Immature natural killer cell (primary cell): ENCODE data around the gene KLHL8. TPM values are rescaled to one million over a fixed set of nuclear protein-coding genes. Genes with fewer than 3 reads are reported as not detected.
A peak's percentile ranks its signal among the peaks of the same experiment; 100 is the strongest.

Experiments used
- DNase-seq, 3 donors: peaks; one replicate each; pipeline ENCODE4 v3.0.0; 2022; ENCODE audit warnings: mixed read lengths in 1 of 3
- H3K27ac Mint-ChIP-seq, 6 donors: one replicate each; pipeline ENCODE4 v1.8.0; 2020; ENCODE audit warnings: mixed read lengths in 6 of 6, mild to moderate bottlenecking in 5 of 6, inconsistent platforms in 4 of 6, moderate library complexity in 3 of 6
- H3K27me3 Mint-ChIP-seq, 3 donors: one replicate each; pipeline ENCODE4 v1.8.0; 2020 to 2021; ENCODE audit warnings: low read depth in 3 of 3, mild to moderate bottlenecking in 3 of 3, mixed read lengths in 3 of 3, moderate library complexity in 3 of 3, inconsistent platforms in 1 of 3
- H3K36me3 Mint-ChIP-seq, 3 donors: one replicate each; pipeline ENCODE4 v1.8.0; 2020; ENCODE audit warnings: mixed read lengths in 3 of 3, inconsistent platforms in 2 of 3, mild to moderate bottlenecking in 2 of 3
- H3K4me1 Mint-ChIP-seq, 2 donors: one replicate each; pipeline ENCODE4 v1.8.0; 2020; ENCODE audit warnings: inconsistent platforms in 2 of 2, mild to moderate bottlenecking in 2 of 2, mixed read lengths in 2 of 2, moderate library complexity in 1 of 2
- H3K4me3 Mint-ChIP-seq, 5 donors: one replicate each; pipeline ENCODE4 v1.8.0; 2020; ENCODE audit warnings: mild to moderate bottlenecking in 5 of 5, mixed read lengths in 5 of 5, inconsistent platforms in 3 of 5, moderate library complexity in 3 of 5
- H3K9me3 Mint-ChIP-seq, 6 donors: one replicate each; pipeline ENCODE4 v1.8.0; 2020; ENCODE audit warnings: mild to moderate bottlenecking in 6 of 6, mixed read lengths in 6 of 6, inconsistent platforms in 4 of 6, moderate library complexity in 3 of 6
- polyA plus RNA-seq, 3 donors: library from polyadenylated mRNA; unstranded; fragments of 300-500 nt; fragmentation: Illumina TruSeq; gene quantifications; one replicate each; pipeline ENCODE4 v1.2.3, GENCODE V29; 2021

The KLHL8 gene
- polyA plus RNA-seq, result 10 to 100 TPM in 2 of 3 donors, 1 to 10 TPM in 1; 9.0 to 11.1 (median 10.3) TPM

GRCh38 chr4:87220094-87220822, at the start of gene KLHL8:
TSS of gene KLHL8 (minus strand) at chr4:87220618. CDS start at chr4:87195539, 25,079 bp downstream.
- peak within 1 kb of the TSS; percentile 92 to 96 (median 95) for H3K4me3 Mint-ChIP-seq
- peaks cover 14 to 16% of the 10 kb centered on the region in 2 donors for H3K4me1 Mint-ChIP-seq
- H3K27me3 Mint-ChIP-seq, result peaks cover 0 to 16% (median 4%) of the 10 kb centered on the region in 3 donors
- DNase-seq, result peak; percentile 88 to 89 (median 88)
- no peaks in the 10 kb centered on the region for H3K9me3 Mint-ChIP-seq
- H3K27ac Mint-ChIP-seq, result peak within 1 kb of the TSS; percentile 68 to 95 (median 94)
- H3K36me3 Mint-ChIP-seq, result no peaks in the 10 kb centered on the region

GRCh38 chr4:87270144-87270543, 49.7 kb upstream of the KLHL8 start:
- no peaks in the 10 kb centered on the region for H3K36me3 Mint-ChIP-seq
- H3K27ac Mint-ChIP-seq, result no peak overlapping the region
- H3K27me3 Mint-ChIP-seq, result peaks cover 2 to 9% (median 3%) of the 10 kb centered on the region in 3 donors
- H3K4me1 Mint-ChIP-seq, result no peaks in the 10 kb centered on the region
- no peak overlapping the region for H3K4me3 Mint-ChIP-seq
- H3K9me3 Mint-ChIP-seq, result no peaks in the 10 kb centered on the region
- no peak for DNase-seq

- Mint-ChIP-seq H3K36me3 (no peaks in the 10 kb centered on the region), H3K4me1 (no peaks in the 10 kb centered on the region)
Observed at GRCh38 chr4:87268411-87268810, 48.0 kb upstream of the KLHL8 start.

GRCh38 chr4:87266986-87267385, 46.6 kb upstream of the KLHL8 start:
- DNase-seq, result no peak
- no peak overlapping the region for H3K27ac Mint-ChIP-seq
- peaks cover 0 to 7% (median 3%) of the 10 kb centered on the region in 3 donors for H3K27me3 Mint-ChIP-seq
- no peak overlapping the region for H3K4me3 Mint-ChIP-seq
- H3K36me3 Mint-ChIP-seq, result peaks cover 0 to 4% (median 0%) of the 10 kb centered on the region in 3 donors
- no peaks in the 10 kb centered on the region for H3K4me1 Mint-ChIP-seq
- H3K9me3 Mint-ChIP-seq, result peaks cover 0 to 7% (median 5%) of the 10 kb centered on the region in 6 donors

More at GRCh38 chr4:87268411-87268810, 48.0 kb upstream of the KLHL8 start:
- no peak overlapping the region for H3K4me3 Mint-ChIP-seq
- DNase-seq, result no peak
- peaks cover 0 to 5% (median 3%) of the 10 kb centered on the region in 3 donors for H3K27me3 Mint-ChIP-seq
- H3K9me3 Mint-ChIP-seq, result peaks cover 0 to 3% (median 0%) of the 10 kb centered on the region in 6 donors
- H3K27ac Mint-ChIP-seq, result no peak overlapping the region

GRCh38 chr4:87262886-87263285, 42.5 kb upstream of the KLHL8 start:
- peaks cover 0 to 3% (median 2%) of the 10 kb centered on the region in 3 donors for H3K27me3 Mint-ChIP-seq
- peaks cover 0 to 7% (median 5%) of the 10 kb centered on the region in 6 donors for H3K9me3 Mint-ChIP-seq
- H3K27ac Mint-ChIP-seq, result no peak overlapping the region
- no peak overlapping the region for H3K4me3 Mint-ChIP-seq
- peaks cover 0 to 4% (median 0%) of the 10 kb centered on the region in 3 donors for H3K36me3 Mint-ChIP-seq
- no peak for DNase-seq
- no peaks in the 10 kb centered on the region for H3K4me1 Mint-ChIP-seq

GRCh38 chr4:87260477-87260876, 40.1 kb upstream of the KLHL8 start:
- no peak for DNase-seq
- no peak overlapping the region for H3K27ac Mint-ChIP-seq
- H3K27me3 Mint-ChIP-seq, result peaks cover 0 to 6% (median 0%) of the 10 kb centered on the region in 3 donors
- peaks cover 0 to 4% (median 0%) of the 10 kb centered on the region in 3 donors for H3K36me3 Mint-ChIP-seq
- no peak overlapping the region for H3K4me3 Mint-ChIP-seq
- no peaks in the 10 kb centered on the region for H3K4me1 Mint-ChIP-seq
- H3K9me3 Mint-ChIP-seq, result peaks cover 0 to 7% (median 5%) of the 10 kb centered on the region in 6 donors

- peaks cover 0 to 6% (median 4%) of the 10 kb centered on the region in 6 donors for H3K9me3 Mint-ChIP-seq
Observed at GRCh38 chr4:87258677-87259076, 38.3 kb upstream of the KLHL8 start.

GRCh38 chr4:87257523-87257922, 37.1 kb upstream of the KLHL8 start:
- DNase-seq, result no peak
- Mint-ChIP-seq H3K36me3 (no peaks in the 10 kb centered on the region), H3K9me3 (peaks cover 0 to under 1% (median 0%) of the 10 kb centered on the region in 6 donors), H3K4me1 (no peaks in the 10 kb centered on the region), H3K27ac (no peak overlapping the region), H3K27me3 (peaks cover 0 to 4% (median 0%) of the 10 kb centered on the region in 3 donors), H3K4me3 (no peak overlapping the region)

More at GRCh38 chr4:87258677-87259076, 38.3 kb upstream of the KLHL8 start:
- H3K4me1 Mint-ChIP-seq, result no peaks in the 10 kb centered on the region
- no peak overlapping the region for H3K27ac Mint-ChIP-seq
- peaks cover 0 to 4% (median 0%) of the 10 kb centered on the region in 3 donors for H3K36me3 Mint-ChIP-seq
- H3K27me3 Mint-ChIP-seq, result peaks cover 0 to 6% (median 0%) of the 10 kb centered on the region in 3 donors
- DNase-seq, result no peak
- H3K4me3 Mint-ChIP-seq, result no peak overlapping the region

- H3K27me3 Mint-ChIP-seq, result peaks cover 0 to 4% (median 0%) of the 10 kb centered on the region in 3 donors
- no peaks in the 10 kb centered on the region for H3K36me3 Mint-ChIP-seq
- H3K4me3 Mint-ChIP-seq, result no peak overlapping the region
- H3K4me1 Mint-ChIP-seq, result no peaks in the 10 kb centered on the region
- DNase-seq, result no peak
- H3K27ac Mint-ChIP-seq, result no peak overlapping the region
- H3K9me3 Mint-ChIP-seq, result no peaks in the 10 kb centered on the region
Observed at GRCh38 chr4:87255755-87256154, 35.3 kb upstream of the KLHL8 start.

GRCh38 chr4:87251106-87251505, 30.7 kb upstream of the KLHL8 start:
- Mint-ChIP-seq H3K4me3 (no peak overlapping the region), H3K4me1 (no peaks in the 10 kb centered on the region), H3K36me3 (no peaks in the 10 kb centered on the region), H3K9me3 (no peaks in the 10 kb centered on the region), H3K27me3 (peaks cover 0 to 9% (median 0%) of the 10 kb centered on the region in 3 donors), H3K27ac (no peak overlapping the region)
- no peak for DNase-seq

GRCh38 chr4:87250294-87250693, 29.9 kb upstream of the KLHL8 start:
- Mint-ChIP-seq H3K4me1 (no peaks in the 10 kb centered on the region), H3K9me3 (no peaks in the 10 kb centered on the region), H3K27me3 (peaks cover 0 to 9% (median 0%) of the 10 kb centered on the region in 3 donors), H3K36me3 (no peaks in the 10 kb centered on the region), H3K4me3 (no peak overlapping the region), H3K27ac (no peak overlapping the region)
- no peak for DNase-seq

- Mint-ChIP-seq H3K27ac (no peak overlapping the region), H3K4me3 (no peak overlapping the region), H3K27me3 (peaks cover 0 to 12% (median 0%) of the 10 kb centered on the region in 3 donors), H3K4me1 (no peaks in the 10 kb centered on the region), H3K9me3 (peaks cover 0 to 2% (median 0%) of the 10 kb centered on the region in 6 donors), H3K36me3 (no peaks in the 10 kb centered on the region)
- no peak for DNase-seq
Observed at GRCh38 chr4:87249332-87250019, 29.1 kb upstream of the KLHL8 start.

GRCh38 chr4:87243426-87244053, 23.1 kb upstream of the KLHL8 start:
- Mint-ChIP-seq H3K27ac (no peak overlapping the region), H3K4me1 (no peaks in the 10 kb centered on the region), H3K9me3 (peaks cover 16 to 22% (median 20%) of the 10 kb centered on the region in 6 donors), H3K36me3 (peaks cover 7 to 11% (median 8%) of the 10 kb centered on the region in 3 donors), H3K27me3 (peaks cover 4 to 28% (median 5%) of the 10 kb centered on the region in 3 donors), H3K4me3 (no peak overlapping the region)
- DNase-seq, result no peak
